HT1080 (cell line): ENCODE results near the gene PLEKHJ1. TPM values are rescaled to one million over a fixed set of nuclear protein-coding genes. Genes with fewer than 3 reads are reported as not detected.
"Not testable (repeated sequence)": the region's sequence is repeated elsewhere in the genome, so short reads cannot be mapped to it uniquely, and the experiment has no call there.

ENCODE experiments used
- DNase-seq: peaks from one replicate; pipeline ENCODE4 v3.0.0-alpha.2; 2015; ENCODE audit warnings: low read depth
- total RNA-seq: library from RNA; depleted of rRNA; stranded (reverse); fragments of >200 nt; shearing (Covaris generic); gene quantifications from 2 replicates; pipeline ENCODE4 v1.2.3, GENCODE V29; 2014

PLEKHJ1 gene
- total RNA-seq, 1 experiment from 2014 or later = 146 TPM

- DNase-seq = not testable (repeated sequence)
Observed at GRCh38 chr19:2200624-2201294, 35.4 kb downstream of the PLEKHJ1 start.

- no peak for DNase-seq
Observed at GRCh38 chr19:2199861-2200623, 36.1 kb downstream of the PLEKHJ1 start.

DNA sequence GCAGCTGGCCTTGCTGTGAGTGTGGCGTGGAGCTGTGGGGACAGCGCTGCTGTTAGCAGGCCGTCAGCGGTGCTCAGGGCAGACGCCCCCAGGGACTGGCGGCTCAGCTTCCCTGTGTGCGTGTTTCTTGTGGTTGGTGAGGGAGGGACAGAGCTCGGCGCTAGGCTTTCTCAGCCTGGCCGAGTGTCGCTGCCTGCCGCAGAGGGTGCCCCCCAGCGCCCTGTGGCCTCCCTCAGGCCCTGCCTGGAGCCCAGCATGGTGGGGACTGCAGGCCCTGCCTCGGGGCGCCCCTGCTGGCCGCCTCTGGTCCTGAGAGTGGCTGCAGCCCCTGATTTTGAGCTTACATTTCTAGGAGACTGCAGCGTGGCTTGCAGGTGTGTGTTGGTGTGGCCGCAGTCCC is 36.9 kb downstream of the PLEKHJ1 start:
- no peak for DNase-seq

DNA sequence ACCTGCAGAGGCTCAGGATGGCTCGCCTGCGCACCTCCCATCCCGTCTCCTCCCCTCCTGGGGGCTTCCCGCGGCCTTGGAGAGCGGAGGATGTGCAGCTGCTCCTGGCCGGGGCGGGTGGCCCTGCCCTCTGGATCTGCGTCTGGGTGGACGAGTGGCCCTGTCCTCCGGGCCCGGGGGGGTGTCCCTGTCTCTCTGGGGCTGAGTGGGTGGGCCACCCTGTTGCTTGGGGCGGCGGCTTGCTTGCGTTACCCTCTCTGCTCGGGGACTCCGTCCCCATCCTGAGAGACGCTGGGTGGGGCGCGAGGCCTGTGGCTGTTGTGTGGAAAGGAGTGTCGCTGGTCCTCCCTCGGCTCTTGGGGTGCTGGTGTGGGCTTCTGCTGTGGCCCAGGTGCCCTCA is 37.8 kb downstream of the PLEKHJ1 start:
- DNase-seq = no peak

- no peak for DNase-seq
Observed at GRCh38 chr19:2197270-2197669, 38.9 kb downstream of the PLEKHJ1 start.

- DNase-seq = no peak
Observed at GRCh38 chr19:2195914-2196313, 40.2 kb downstream of the PLEKHJ1 start.

GRCh38 chr19:2195361-2195760 is 40.8 kb downstream of the PLEKHJ1 start:
- DNase-seq = no peak

GRCh38 chr19:2194513-2195078 is 41.5 kb downstream of the PLEKHJ1 start:
- DNase-seq = no peak

GRCh38 chr19:2193807-2194206 is 42.3 kb downstream of the PLEKHJ1 start:
- no peak for DNase-seq

DNA sequence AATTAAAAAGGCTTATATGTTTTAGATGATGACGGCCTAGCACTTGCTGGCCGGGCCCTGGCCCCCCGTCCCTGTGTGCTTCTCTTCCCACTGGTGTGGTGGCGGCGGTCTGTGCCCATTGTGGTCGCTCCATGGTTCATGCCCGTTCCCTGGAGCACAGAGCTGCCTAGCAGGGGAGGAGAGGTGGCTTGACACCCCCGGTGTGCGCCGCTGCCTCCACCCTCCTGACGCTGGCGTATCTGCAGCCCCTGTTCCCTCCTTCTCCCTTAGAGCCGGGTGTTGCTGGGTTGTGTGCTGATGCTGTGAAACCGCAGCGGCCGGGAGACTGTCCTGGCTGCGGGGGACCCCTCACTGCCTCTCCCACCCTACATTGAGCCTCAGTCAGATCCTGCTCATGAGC is 43.3 kb downstream of the PLEKHJ1 start:
- no peak for DNase-seq

- no peak for DNase-seq
Observed at GRCh38 chr19:2191456-2192310, 44.4 kb downstream of the PLEKHJ1 start.

GRCh38 chr19:2190848-2191455 is 45.2 kb downstream of the PLEKHJ1 start:
- no peak for DNase-seq

DNA sequence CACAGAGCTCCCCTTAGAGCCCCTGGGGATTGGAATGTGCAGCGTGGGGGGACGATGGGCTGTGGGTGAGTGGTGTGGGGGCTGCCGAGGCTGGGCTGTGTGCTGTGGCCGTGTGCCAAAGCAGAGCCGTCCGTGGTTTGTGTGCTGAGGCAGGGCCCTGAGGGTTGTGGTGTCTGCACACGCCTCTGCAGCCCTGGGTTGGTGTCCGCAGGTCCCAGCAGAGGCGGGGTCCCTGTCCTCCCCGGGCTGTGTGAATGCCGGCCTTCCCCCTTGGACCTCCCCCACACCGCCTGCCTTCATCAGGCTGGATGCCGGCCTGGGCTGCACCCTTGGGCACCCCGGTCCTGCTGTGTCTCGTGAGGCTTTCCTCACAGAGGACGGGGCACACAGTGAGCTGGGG is 46.2 kb downstream of the PLEKHJ1 start:
- no peak for DNase-seq

GRCh38 chr19:2188708-2189385 is 47.3 kb downstream of the PLEKHJ1 start:
- DNase-seq = no peak

- no peak for DNase-seq
Observed at GRCh38 chr19:2187159-2187558, 49.0 kb downstream of the PLEKHJ1 start.

DNA sequence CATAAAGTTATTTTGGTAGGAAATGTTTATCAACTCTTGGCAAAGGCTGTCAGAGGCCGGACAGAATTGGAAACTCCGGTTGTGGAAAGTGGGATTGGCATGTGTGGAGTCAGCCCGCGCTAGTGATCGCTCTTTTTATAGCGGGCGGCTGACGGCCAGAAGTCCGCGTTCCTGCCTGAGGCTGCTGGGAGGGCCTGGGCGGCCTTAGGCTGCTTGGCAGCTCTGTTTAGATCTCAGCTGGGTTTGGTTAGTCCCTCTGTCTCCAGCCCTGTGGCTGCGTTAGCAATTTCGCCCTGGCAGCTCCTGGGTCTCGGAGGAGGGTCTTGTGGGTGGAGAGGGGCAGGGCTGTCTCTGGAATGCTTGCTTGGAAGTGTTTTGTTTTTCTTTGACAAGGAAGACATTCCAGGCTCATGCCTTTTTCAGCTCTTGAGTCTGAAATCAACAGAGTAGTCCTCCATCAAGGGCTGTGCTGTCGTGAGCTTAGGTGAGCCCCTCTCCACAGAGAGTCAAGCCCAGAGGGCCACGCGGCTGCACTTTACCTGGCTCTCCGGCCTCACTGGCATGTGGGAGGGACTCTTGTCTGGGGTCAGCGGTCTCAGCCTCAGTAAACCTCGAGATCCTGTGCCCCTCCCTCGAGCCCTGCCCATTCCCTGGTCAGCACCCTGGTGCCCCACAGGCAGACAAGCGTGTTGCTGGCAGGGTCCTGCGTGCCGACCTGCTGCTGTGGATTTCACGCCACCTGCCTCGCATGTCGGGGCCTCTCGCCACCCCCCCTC is 49.9 kb downstream of the PLEKHJ1 start:
- DNase-seq = no peak

- DNase-seq = no peak
Observed at GRCh38 chr19:2185734-2186070, 50.4 kb downstream of the PLEKHJ1 start.

DNA sequence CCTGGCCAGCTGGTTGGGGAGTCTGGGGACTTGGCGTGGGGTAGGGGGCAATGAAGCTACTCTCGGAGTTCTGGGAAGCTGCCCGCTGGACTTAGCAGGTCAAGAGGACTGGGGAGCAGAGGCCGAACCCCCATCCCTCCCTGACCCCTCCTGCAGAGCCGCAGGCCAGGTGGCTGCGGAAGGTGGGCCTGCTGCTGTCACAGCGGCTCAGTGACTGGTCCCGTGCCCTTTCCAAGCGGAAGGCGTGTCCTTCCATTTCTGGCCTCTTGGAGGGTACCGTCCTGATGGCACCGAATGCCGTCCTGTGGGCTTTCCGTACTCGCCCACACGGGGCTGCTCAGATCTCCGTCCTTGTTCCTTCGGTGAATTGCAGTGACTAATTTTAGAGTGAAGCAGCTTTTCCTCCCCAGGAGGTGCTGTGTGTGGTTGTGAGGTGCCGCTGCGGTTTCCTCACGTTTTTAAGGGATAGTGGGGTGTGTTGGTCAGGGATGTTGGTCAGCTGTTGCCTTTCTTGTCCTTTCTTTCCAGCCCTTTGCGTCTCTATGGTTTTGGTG is 51.6 kb downstream of the PLEKHJ1 start:
- no peak for DNase-seq
